Measurements from ENCODE around the gene PPP1R18.
A peak's percentile ranks its signal among the peaks of the same experiment; 100 is the strongest.

PPP1R18 gene

GRCh38 chr6:30686009-30686907, at the start of gene PPP1R18:
TSS of gene PPP1R18 (minus strand) at chr6:30686645. CDS start at chr6:30686018, 627 bp downstream.
- DNase-seq (ENCODE audit: low read depth): peak; percentile 63
- no peak for TF ChIP-seq CTCF (conservative IDR thresholded peaks at IDR 0.05; ENCODE audit: control insufficient read depth, insufficient read depth, low read depth, low read length)
- H3K4me3 ChIP-seq (ENCODE audit: control insufficient read depth, low read depth, low read length): peak within 1 kb of the TSS; percentile 92

- DNase-seq (ENCODE audit: low read depth): no peak
Observed at GRCh38 chr6:30735668-30736314, 49.3 kb upstream of the PPP1R18 start.

GRCh38 chr6:30732237-30732943, 45.9 kb upstream of the PPP1R18 start:
- no peak for DNase-seq (ENCODE audit: low read depth)
- no peak overlapping the region for H3K4me3 ChIP-seq (ENCODE audit: control insufficient read depth, low read depth, low read length)
- TF ChIP-seq CTCF (conservative IDR thresholded peaks at IDR 0.05; ENCODE audit: control insufficient read depth, insufficient read depth, low read depth, low read length): no peak

More at GRCh38 chr6:30735668-30736314, 49.3 kb upstream of the PPP1R18 start:
- H3K4me3 ChIP-seq (ENCODE audit: control insufficient read depth, low read depth, low read length): no peak overlapping the region
- no peak for TF ChIP-seq CTCF (conservative IDR thresholded peaks at IDR 0.05; ENCODE audit: control insufficient read depth, insufficient read depth, low read depth, low read length)

- no peak overlapping the region for H3K4me3 ChIP-seq (ENCODE audit: control insufficient read depth, low read depth, low read length)
- DNase-seq (ENCODE audit: low read depth): peak; percentile 41
- peak; percentile 26 for TF ChIP-seq CTCF (conservative IDR thresholded peaks at IDR 0.05; ENCODE audit: control insufficient read depth, insufficient read depth, low read depth, low read length)
Observed at GRCh38 chr6:30730601-30731435, 44.4 kb upstream of the PPP1R18 start.

GRCh38 chr6:30727920-30728553, 41.6 kb upstream of the PPP1R18 start:
- no peak overlapping the region for H3K4me3 ChIP-seq (ENCODE audit: control insufficient read depth, low read depth, low read length)
- DNase-seq (ENCODE audit: low read depth): peak; percentile 71
- TF ChIP-seq CTCF (conservative IDR thresholded peaks at IDR 0.05; ENCODE audit: control insufficient read depth, insufficient read depth, low read depth, low read length): peak; percentile 45
